C4-2B (cell line): ENCODE data around the gene THBS3.
"Not testable (repeated sequence)": the region's sequence is repeated elsewhere in the genome, so short reads cannot be mapped to it uniquely, and the experiment has no call there.

Experiments
- H3K27ac ChIP-seq: fragments of 450-650 bp; 2 replicates; pipeline ENCODE4 v1.5.1; 2017
- ZFX ChIP-seq: fragments of 450-650 bp; IDR thresholded peaks from 2 replicates; pipeline ENCODE4 v1.6.1; 2017
- TF ChIP-seq, protein P1 (sequence below): fragments of 450-650 bp; conservative IDR thresholded peaks from 2 replicates; pipeline ENCODE4 v1.5.1; 2017; ENCODE audit warnings: mild to moderate bottlenecking

Gene THBS3

DNA sequence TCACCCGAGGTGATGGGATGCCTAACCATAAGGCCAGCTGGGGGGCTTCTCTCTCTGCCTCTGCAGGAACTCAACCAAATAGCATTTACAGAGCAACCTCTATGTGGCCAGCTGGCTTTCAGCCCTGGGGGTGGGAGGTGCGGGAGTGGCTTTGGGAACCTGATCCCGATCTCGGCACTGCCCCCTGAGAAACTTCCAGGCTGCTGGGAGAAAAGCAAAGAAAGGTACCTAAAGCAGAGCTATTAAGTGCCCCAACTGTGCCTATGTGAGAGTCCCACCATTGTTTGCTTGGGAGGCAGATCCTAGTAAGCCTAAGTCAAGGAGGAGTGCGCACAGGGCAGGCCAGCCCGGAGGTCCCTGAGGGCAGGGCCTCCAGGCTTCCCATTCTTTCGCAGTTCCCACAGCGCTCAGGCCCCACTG is 41.6 kb downstream of the THBS3 start:
- TF ChIP-seq, protein P1, sequence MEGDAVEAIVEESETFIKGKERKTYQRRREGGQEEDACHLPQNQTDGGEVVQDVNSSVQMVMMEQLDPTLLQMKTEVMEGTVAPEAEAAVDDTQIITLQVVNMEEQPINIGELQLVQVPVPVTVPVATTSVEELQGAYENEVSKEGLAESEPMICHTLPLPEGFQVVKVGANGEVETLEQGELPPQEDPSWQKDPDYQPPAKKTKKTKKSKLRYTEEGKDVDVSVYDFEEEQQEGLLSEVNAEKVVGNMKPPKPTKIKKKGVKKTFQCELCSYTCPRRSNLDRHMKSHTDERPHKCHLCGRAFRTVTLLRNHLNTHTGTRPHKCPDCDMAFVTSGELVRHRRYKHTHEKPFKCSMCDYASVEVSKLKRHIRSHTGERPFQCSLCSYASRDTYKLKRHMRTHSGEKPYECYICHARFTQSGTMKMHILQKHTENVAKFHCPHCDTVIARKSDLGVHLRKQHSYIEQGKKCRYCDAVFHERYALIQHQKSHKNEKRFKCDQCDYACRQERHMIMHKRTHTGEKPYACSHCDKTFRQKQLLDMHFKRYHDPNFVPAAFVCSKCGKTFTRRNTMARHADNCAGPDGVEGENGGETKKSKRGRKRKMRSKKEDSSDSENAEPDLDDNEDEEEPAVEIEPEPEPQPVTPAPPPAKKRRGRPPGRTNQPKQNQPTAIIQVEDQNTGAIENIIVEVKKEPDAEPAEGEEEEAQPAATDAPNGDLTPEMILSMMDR, result no peak
- no peak for TF ChIP-seq ZFX
- H3K27ac ChIP-seq, result no peak overlapping the region

DNA sequence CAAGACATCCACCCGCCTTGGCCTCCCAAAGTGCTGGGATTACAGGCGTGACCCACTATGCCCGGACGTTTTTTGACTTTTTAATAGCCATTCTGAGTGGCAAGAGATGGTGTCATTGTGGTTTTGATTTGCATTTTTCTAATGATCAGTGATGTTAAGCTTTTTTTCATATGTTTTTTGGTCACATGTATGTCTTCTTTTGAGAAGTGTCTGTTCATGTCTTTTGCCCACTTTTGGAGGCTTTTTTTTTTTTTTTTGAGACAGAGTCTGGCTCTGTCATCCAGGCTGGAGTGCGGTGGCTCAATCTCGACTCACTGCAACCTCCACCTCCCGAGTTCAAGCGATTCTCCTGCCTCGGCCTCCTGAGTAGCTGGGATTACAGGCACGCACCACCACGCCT is 43.1 kb downstream of the THBS3 start:
- not testable (repeated sequence) for H3K27ac ChIP-seq

DNA sequence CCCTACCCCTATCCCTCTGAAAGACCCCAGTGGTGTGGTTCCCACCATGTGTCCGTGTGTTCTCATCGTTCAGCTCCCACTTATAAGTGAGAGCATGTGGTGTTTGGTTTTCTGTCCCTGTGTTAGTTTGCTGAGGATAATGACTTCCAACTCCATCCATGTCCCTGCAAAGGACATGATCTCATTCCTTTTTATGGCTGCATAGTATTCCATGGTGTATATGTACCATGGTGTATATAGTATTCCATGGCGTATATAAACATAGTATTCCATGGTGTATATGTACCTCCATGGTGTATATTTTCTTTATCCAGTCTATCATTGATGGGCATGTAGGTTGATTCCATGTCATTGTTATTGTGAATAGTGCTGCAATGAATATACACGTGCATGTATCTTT is 43.9 kb downstream of the THBS3 start:
- H3K27ac ChIP-seq, result not testable (repeated sequence)

DNA sequence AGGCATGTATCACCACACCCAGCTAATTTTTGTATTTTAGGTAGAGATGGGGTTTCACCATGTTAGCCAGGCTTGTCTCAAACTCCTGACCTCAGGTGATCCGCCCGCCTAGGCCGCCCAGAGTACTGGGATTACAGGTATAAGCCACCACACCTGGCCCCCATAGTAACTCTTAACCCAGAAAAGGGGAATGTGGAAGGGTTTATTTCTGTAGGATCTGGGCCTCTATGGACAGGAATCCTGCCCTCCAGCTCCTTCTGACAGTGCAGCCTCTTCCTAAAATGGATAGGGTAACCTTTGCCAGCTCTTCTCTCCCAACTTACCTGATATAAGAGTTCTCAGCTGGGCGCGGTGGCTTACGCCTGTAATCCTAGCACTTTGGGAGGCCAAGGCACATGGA is 45.1 kb downstream of the THBS3 start:
- not testable (repeated sequence) for H3K27ac ChIP-seq

GRCh38 chr1:155160128-155160527 is 47.6 kb downstream of the THBS3 start:
- H3K27ac ChIP-seq, result no peak overlapping the region
- no peak for TF ChIP-seq ZFX
- TF ChIP-seq, protein P1, result no peak

DNA sequence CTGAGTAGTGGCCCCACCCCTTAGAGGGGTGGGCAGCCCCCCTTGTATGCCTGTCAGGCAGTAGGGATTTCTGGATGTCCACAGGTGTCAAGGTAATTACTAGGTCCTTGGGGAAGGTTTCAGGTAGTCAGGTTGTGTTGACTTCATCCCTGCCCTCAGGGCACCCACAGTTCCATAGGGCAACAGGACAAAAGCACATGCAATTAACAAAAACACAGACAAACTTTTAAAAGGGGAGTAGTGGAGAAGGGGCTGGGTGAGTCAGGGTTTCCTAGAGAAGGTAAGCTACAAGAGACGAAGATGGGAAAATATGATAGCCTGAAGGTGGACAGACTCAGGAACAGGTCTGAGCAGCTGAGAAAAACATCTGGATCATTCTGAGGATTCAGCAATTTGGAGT is 48.7 kb downstream of the THBS3 start:
- TF ChIP-seq, protein P1, result no peak
- no peak for TF ChIP-seq ZFX
- no peak overlapping the region for H3K27ac ChIP-seq

GRCh38 chr1:155155996-155156643 is 51.6 kb downstream of the THBS3 start:
- not testable (repeated sequence) for H3K27ac ChIP-seq
